K562 (cell line): ENCODE results near the gene ALDH1A3. TPM values are rescaled to one million over a fixed set of nuclear protein-coding genes. Genes with fewer than 3 reads are reported as not detected.

Source experiments
- ATAC-seq: fragments of 200-7000 bp; cut with Tn5 transposase; 3 replicates; pipeline ENCODE4 v1.9.1; 2020; ENCODE audit warnings: moderate library complexity
- BruUV-seq: library from RNA; stranded (reverse); fragments of 400-500 nt; replicated peaks from 2 replicates; lab custom pipeline; 2021; lab: Mats Ljungman, UMichigan
- CTCF ChIA-PET: fragments of 300-600 bp; formaldehyde crosslinking; extraction: SDS; loops from one replicate; lab custom pipeline; 2021; ENCODE audit warnings: low intra/inter-chr PET ratio; lab: Yijun Ruan, JAX
- POLR2A ChIA-PET: fragments of 300-600, 350-650 bp; sonication (Branson Sonifier 250); formaldehyde crosslinking; extraction: SDS; loops from one replicate; lab custom pipeline; 2021; ENCODE audit warnings: antibody characterized with exemption, inconsistent platforms; lab: Yijun Ruan, JAX
- DNase-seq, 4 experiments: peaks; one replicate each; pipeline versions ENCODE4 v3.0.0 to v3.0.0-alpha.2; 2011 to 2018; ENCODE audit warnings: low spot score in 3 of 4, mixed read lengths in 3 of 4; ENCODE audit errors: extremely low read depth in 1 of 4
- FAIRE-seq: peaks from 2 replicates; lab custom pipeline; 2011; peaks lifted over from hg19 to GRCh38; lab: Jason Lieb, UNC
- H2AFZ ChIP-seq: 2 replicates; pipeline ENCODE4 v1.6.0; 2011; ENCODE audit warnings: low read depth, low read length, control low read depth, inconsistent platforms
- H3K27ac ChIP-seq: fragments of 200-600 bp; 3 replicates; pipeline ENCODE4 v1.8.0; 2011; ENCODE audit warnings: low read depth, mild to moderate bottlenecking, control low read depth, inconsistent platforms, low read length, moderate library complexity, mixed read lengths; ENCODE audit errors: extremely low read depth
- H3K27me3 ChIP-seq, 2 experiments: fragments of 300-600 bp in 1 of 2; 2 replicates in 1 of 2; 3 replicates in 1 of 2; pipeline versions ENCODE4 v1.6.0 to v1.8.0; 2011; ENCODE audit warnings: inconsistent platforms in 2 of 2, low read length in 2 of 2, mild to moderate bottlenecking in 1 of 2, mixed read lengths in 1 of 2, moderate library complexity in 1 of 2; ENCODE audit not compliant: control insufficient read depth in 2 of 2, insufficient read depth in 2 of 2
- H3K36me3 ChIP-seq: fragments of 300-600 bp; 3 replicates; pipeline ENCODE4 v1.8.0; 2011; ENCODE audit warnings: mild to moderate bottlenecking, low read length, inconsistent platforms; ENCODE audit not compliant: control insufficient read depth, insufficient read depth
- H3K4me1 ChIP-seq, 2 experiments: fragments of 200-600 bp in 1 of 2; replicated peaks in 1 of 2; 2 replicates in 1 of 2; 3 replicates in 1 of 2; pipeline versions ENCODE4 v1.5.1 to v1.8.0; 2011; ENCODE audit warnings: inconsistent platforms in 2 of 2, low read length in 2 of 2, mild to moderate bottlenecking in 1 of 2, mixed read lengths in 1 of 2, moderate library complexity in 1 of 2; ENCODE audit not compliant: control insufficient read depth in 2 of 2, insufficient read depth in 2 of 2
- H3K4me2 ChIP-seq: 2 replicates; pipeline ENCODE4 v1.6.1; 2011; ENCODE audit warnings: low read length, control low read depth, inconsistent platforms, mixed read lengths; ENCODE audit not compliant: insufficient read depth
- H3K4me3 ChIP-seq: fragments of 200-600 bp; sonication (generic), shearing (Covaris generic); 2 replicates; pipeline ENCODE4 v1.5.1; 2016; ENCODE audit warnings: control low read depth, inconsistent platforms
- H3K79me2 ChIP-seq: fragments of 200-600 bp; 3 replicates; pipeline ENCODE4 v1.8.0; 2011; ENCODE audit warnings: low read length, inconsistent platforms; ENCODE audit not compliant: control insufficient read depth, insufficient read depth
- H3K9ac ChIP-seq, 2 experiments: 2 replicates each; pipeline versions ENCODE4 v1.6.0 to v1.6.1; 2011; ENCODE audit warnings: low read depth in 2 of 2, low read length in 2 of 2, control low read depth in 1 of 2, inconsistent platforms in 1 of 2, mild to moderate bottlenecking in 1 of 2, mixed read lengths in 1 of 2; ENCODE audit not compliant: insufficient read depth in 1 of 2
- H3K9me1 ChIP-seq: one replicate; pipeline ENCODE4 v1.6.0; 2011; ENCODE audit warnings: inconsistent platforms, mild to moderate bottlenecking, low read length, moderate library complexity; ENCODE audit not compliant: control insufficient read depth, insufficient read depth
- H3K9me3 ChIP-seq: replicated peaks from 2 replicates; pipeline ENCODE4 v1.5.1; 2011; ENCODE audit warnings: low read depth, low read length, inconsistent platforms; ENCODE audit not compliant: control insufficient read depth, insufficient read depth
- H4K20me1 ChIP-seq: replicated peaks from 2 replicates; pipeline ENCODE4 v1.6.1; 2011; ENCODE audit warnings: low read length, inconsistent platforms, mixed read lengths; ENCODE audit not compliant: control insufficient read depth, insufficient read depth
- ARHGAP35 ChIP-seq: fragments of 450-650 bp; IDR thresholded peaks from 2 replicates; pipeline ENCODE4 v1.6.1; 2018; ENCODE audit not compliant: partially characterized antibody
- COPS2 ChIP-seq: fragments of 450-650 bp; conservative IDR thresholded peaks from 2 replicates; pipeline ENCODE4 v1.6.1; 2016; ENCODE audit warnings: mild to moderate bottlenecking, moderate library complexity
- CREB1 ChIP-seq, 2 experiments: sonication (generic) in 1 of 2; formaldehyde crosslinking in 1 of 2; IDR thresholded peaks; 2 replicates each; pipeline versions ENCODE4 v1.6.1 to v1.8.0; 2012 to 2022; ENCODE audit warnings: inconsistent platforms in 1 of 2, mild to moderate bottlenecking in 1 of 2, missing genetic modification reagents in 1 of 2, moderate library complexity in 1 of 2
- FOXP1 ChIP-seq: sonication (generic); formaldehyde crosslinking; IDR thresholded peaks from 2 replicates; pipeline ENCODE4 v1.8.0; 2022; ENCODE audit warnings: mild to moderate bottlenecking, missing genetic modification reagents
- MAZ ChIP-seq, 2 experiments: fragments of 450-650 bp in 1 of 2; sonication (generic) in 1 of 2; formaldehyde crosslinking; IDR thresholded peaks in 1 of 2; conservative IDR thresholded peaks in 1 of 2; 2 replicates each; pipeline versions ENCODE4 v1.4.0 to v1.5.0; 2020; ENCODE audit warnings: mild to moderate bottlenecking in 1 of 2, missing genetic modification reagents in 1 of 2
- NRF1 ChIP-seq, 2 experiments: fragments of 450-650 bp; IDR thresholded peaks in 1 of 2; conservative IDR thresholded peaks in 1 of 2; 2 replicates each; pipeline ENCODE4 v1.6.1; 2014; ENCODE audit warnings: mild to moderate bottlenecking in 2 of 2
- RB1 ChIP-seq: fragments of 450-650 bp; IDR thresholded peaks from 2 replicates; pipeline ENCODE4 v1.6.1; 2017; ENCODE audit warnings: low read depth, mild to moderate bottlenecking
- RUNX1 ChIP-seq: sonication (generic); IDR thresholded peaks from 2 replicates; pipeline ENCODE4 v1.6.1; 2016; ENCODE audit warnings: antibody characterized with exemption, low read depth
- SMC3 ChIP-seq: conservative IDR thresholded peaks from 2 replicates; pipeline ENCODE4 v1.6.1; 2011; ENCODE audit warnings: low read depth, low read length, improper control_type of control experiment; ENCODE audit not compliant: insufficient read depth
- STAG1 ChIP-seq: sonication (generic); formaldehyde crosslinking; IDR thresholded peaks from 2 replicates; pipeline ENCODE4 v1.5.0; 2020; ENCODE audit warnings: missing genetic modification reagents, borderline replicate concordance
- TCFL5 ChIP-seq: fragments of 250-450 bp; sonication (Bioruptor Pico); conservative IDR thresholded peaks from 2 replicates; pipeline ENCODE4 v1.6.1; 2021; ENCODE audit warnings: mild to moderate bottlenecking, moderate library complexity, matching md5 sums
- ZNF561 ChIP-seq: fragments of 450-650 bp; formaldehyde crosslinking; conservative IDR thresholded peaks from 2 replicates; pipeline ENCODE4 v1.4.0; 2020; ENCODE audit warnings: mild to moderate bottlenecking, moderate library complexity
- WGBS: fragments of 100-300 bp; shearing (Covaris generic); methylation state at CpG from one replicate; pipeline ENCODE4 v1.1.6; 2016; ENCODE audit warnings: low coverage, mixed read lengths; ENCODE audit not compliant: insufficient coverage; ENCODE audit errors: missing lambda C conversion rate; 5-methylcytosine and 5-hydroxymethylcytosine counted together
- in situ Hi-C: fragments of 300-500 bp; cut with MboI; formaldehyde crosslinking; loops from 4 replicates; pipeline ENCODE4 v1.15.0; 2018; ENCODE audit warnings: inconsistent platforms, mixed read lengths
- intact Hi-C: fragments of 100-400 bp; cut with micrococcal nuclease; formaldehyde crosslinking; loops from 2 replicates; pipeline ENCODE4 v1.14.2; 2022
- polyA plus RNA-seq, 8 experiments: library from polyadenylated mRNA; depleted of rRNA in 4 of 8; stranded (reverse) in 5 of 8; unstranded in 3 of 8; fragments of >200 nt; fragmentation: Nextera tagmentation in 2 of 8; fragmentation: Illumina TruSeq in 1 of 8; extraction: Ambion mirVana in 2 of 8; extraction: Trizol in 1 of 8; gene quantifications; 2 replicates each; pipeline versions ENCODE4 v1.2.1 to v1.2.3, GENCODE V29; 2011 to 2014; ENCODE audit warnings: inconsistent platforms in 1 of 8, missing spikeins in 1 of 8
- total RNA-seq, 7 experiments: library from RNA; depleted of rRNA in 6 of 7; stranded (reverse); fragments of >200 nt in 6 of 7; fragmentation: Illumina TruSeq in 2 of 7; extraction: Trizol in 2 of 7; gene quantifications; 2 replicates each; pipeline versions ENCODE4 v1.2.1 to v1.2.3, GENCODE V29; 2011 to 2021; ENCODE audit warnings: low replicate concordance in 1 of 7
- TF ChIP-seq, protein P1 (sequence below), 3 experiments: IDR thresholded peaks in 2 of 3; conservative IDR thresholded peaks in 1 of 3; 2 replicates each; pipeline ENCODE4 v1.5.1; 2011 to 2012; ENCODE audit warnings: low read length in 3 of 3, mild to moderate bottlenecking in 3 of 3, control low read depth in 2 of 3, improper control_type of control experiment in 1 of 3, inconsistent platforms in 1 of 3, low read depth in 1 of 3, mixed read lengths in 1 of 3, moderate library complexity in 1 of 3; ENCODE audit not compliant: insufficient read depth in 2 of 3
- TF ChIP-seq, protein P2 (sequence below): fragments of 150-350 bp; conservative IDR thresholded peaks from 2 replicates; pipeline ENCODE4 v1.6.1; 2014; ENCODE audit warnings: low read length

Gene ALDH1A3
- total and polyA plus RNA-seq, 9 of the 15 experiments (the other 6 are each of a cell fraction or from before 2014, with no cell fraction given): 0.38 TPM; not detected in 8

- no peaks in the 10 kb centered on the region for H3K9me1 ChIP-seq
- POLR2A ChIA-PET: interaction anchor here (0.6 to 1.0 kb wide), 4 partner anchors 10 to 486 kb away, joined by 3 to 4 read pairs (median 3); partner anchors contain the start of gene CHSY1
- H3K4me1 ChIP-seq: peaks cover 0 to 20% of the 10 kb centered on the region in 2 experiments; a peak in 2 of 5 replicates
- no peaks in the 10 kb centered on the region for H3K36me3 ChIP-seq
- CTCF ChIA-PET: interaction anchor here (2.5 kb wide), 1 partner anchor 89 kb away, joined by 25 read pairs; no protein-coding TSS in a partner anchor
- BruUV-seq: no TSS peak
- no peaks in the 10 kb centered on the region for H3K79me2 ChIP-seq
- intact Hi-C loops (loop anchor here (1.0 to 5.0 kb wide), 2 partner anchors 89 to 339 kb away; no protein-coding TSS in a partner anchor), in situ Hi-C loops (loop anchor here (25.0 kb wide), 1 partner anchor 344 kb away; the partner anchor contains the start of gene CHSY1)
- no peak overlapping the region for H3K4me3 ChIP-seq
- ATAC-seq (peak; percentile 99), DNase-seq (peak; percentile 69 to 80 (median 76)), FAIRE-seq (peak; percentile 74)
- H4K20me1 ChIP-seq: peaks cover 4% of the 10 kb centered on the region; the same call in 1 of the 2 replicates
- peak overlapping the region; percentile 56; the same call in 1 of the 2 replicates for H2AFZ ChIP-seq
- H3K9ac ChIP-seq: no peak overlapping the region
- WGBS: 5% methylated on average over 38 of the region's 42 CpGs
- H3K27me3 ChIP-seq: peaks cover 24 to 58% of the 10 kb centered on the region in 2 experiments
- H3K4me2 ChIP-seq: peak overlapping the region; percentile 67
- H3K27ac ChIP-seq: no peak overlapping the region
- H3K9me3 ChIP-seq: no peaks in the 10 kb centered on the region
- TF ChIP-seq RUNX1 (no peak), STAG1 (CRISPR knock-in tag) (0 out of 2 replicates have a peak, but pooled peaks have one; percentile 3), COPS2 (no peak), ZNF561 (CRISPR knock-in tag) (no peak), NRF1 (conservative IDR thresholded peaks at IDR 0.05 in 1 of 2, IDR thresholded peaks at IDR 0.05 in 1 of 2) (peak; percentile 55 to 59), RB1 (peak; percentile 57; the same call in 1 of the 2 replicates), FOXP1 (0 out of 2 replicates have a peak, but pooled peaks have one; percentile 54), CREB1 (IDR thresholded peaks at IDR 0.05) (no peak), CREB1 (CRISPR knock-in tag; IDR thresholded peaks at IDR 0.05) (peak; percentile 25; the same call in 1 of the 2 replicates), MAZ (CRISPR knock-in tag; conservative IDR thresholded peaks at IDR 0.05 in 1 of 2, IDR thresholded peaks at IDR 0.05 in 1 of 2) (peak in 1 of 2 experiments; percentile 59; a peak in 1 of 4 replicates), SMC3 (peak; percentile 81), TCFL5 (no peak), ARHGAP35 (no peak)
- TF ChIP-seq, protein P1, sequence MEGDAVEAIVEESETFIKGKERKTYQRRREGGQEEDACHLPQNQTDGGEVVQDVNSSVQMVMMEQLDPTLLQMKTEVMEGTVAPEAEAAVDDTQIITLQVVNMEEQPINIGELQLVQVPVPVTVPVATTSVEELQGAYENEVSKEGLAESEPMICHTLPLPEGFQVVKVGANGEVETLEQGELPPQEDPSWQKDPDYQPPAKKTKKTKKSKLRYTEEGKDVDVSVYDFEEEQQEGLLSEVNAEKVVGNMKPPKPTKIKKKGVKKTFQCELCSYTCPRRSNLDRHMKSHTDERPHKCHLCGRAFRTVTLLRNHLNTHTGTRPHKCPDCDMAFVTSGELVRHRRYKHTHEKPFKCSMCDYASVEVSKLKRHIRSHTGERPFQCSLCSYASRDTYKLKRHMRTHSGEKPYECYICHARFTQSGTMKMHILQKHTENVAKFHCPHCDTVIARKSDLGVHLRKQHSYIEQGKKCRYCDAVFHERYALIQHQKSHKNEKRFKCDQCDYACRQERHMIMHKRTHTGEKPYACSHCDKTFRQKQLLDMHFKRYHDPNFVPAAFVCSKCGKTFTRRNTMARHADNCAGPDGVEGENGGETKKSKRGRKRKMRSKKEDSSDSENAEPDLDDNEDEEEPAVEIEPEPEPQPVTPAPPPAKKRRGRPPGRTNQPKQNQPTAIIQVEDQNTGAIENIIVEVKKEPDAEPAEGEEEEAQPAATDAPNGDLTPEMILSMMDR (IDR thresholded peaks at IDR 0.05 in 2 of 3, conservative IDR thresholded peaks at IDR 0.05 in 1 of 3; ENCODE audit: insufficient read depth in 2 of 3, low read depth in 1 of 3, low read length in 3 of 3): peak; percentile 85 to 97 (median 85)
- TF ChIP-seq, protein P2, sequence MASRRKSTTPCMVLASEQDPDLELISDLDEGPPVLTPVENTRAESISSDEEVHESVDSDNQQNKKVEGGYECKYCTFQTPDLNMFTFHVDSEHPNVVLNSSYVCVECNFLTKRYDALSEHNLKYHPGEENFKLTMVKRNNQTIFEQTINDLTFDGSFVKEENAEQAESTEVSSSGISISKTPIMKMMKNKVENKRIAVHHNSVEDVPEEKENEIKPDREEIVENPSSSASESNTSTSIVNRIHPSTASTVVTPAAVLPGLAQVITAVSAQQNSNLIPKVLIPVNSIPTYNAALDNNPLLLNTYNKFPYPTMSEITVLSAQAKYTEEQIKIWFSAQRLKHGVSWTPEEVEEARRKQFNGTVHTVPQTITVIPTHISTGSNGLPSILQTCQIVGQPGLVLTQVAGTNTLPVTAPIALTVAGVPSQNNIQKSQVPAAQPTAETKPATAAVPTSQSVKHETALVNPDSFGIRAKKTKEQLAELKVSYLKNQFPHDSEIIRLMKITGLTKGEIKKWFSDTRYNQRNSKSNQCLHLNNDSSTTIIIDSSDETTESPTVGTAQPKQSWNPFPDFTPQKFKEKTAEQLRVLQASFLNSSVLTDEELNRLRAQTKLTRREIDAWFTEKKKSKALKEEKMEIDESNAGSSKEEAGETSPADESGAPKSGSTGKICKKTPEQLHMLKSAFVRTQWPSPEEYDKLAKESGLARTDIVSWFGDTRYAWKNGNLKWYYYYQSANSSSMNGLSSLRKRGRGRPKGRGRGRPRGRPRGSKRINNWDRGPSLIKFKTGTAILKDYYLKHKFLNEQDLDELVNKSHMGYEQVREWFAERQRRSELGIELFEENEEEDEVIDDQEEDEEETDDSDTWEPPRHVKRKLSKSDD: no peak
These were observed 38.5 kb downstream of the ALDH1A3 start for GRCh38 chr15:100918034-100918689.
